ENCODE measurements around the gene NPHS1. TPM values are rescaled to one million over a fixed set of nuclear protein-coding genes. Genes with fewer than 3 reads are reported as not detected.
"Not testable (repeated sequence)": the region's sequence is repeated elsewhere in the genome, so short reads cannot be mapped to it uniquely, and the experiment has no call there.

The NPHS1 gene
- total and polyA plus RNA-seq, 7 donors: under 0.01 to 0.35 TPM; not detected in 5

DNA sequence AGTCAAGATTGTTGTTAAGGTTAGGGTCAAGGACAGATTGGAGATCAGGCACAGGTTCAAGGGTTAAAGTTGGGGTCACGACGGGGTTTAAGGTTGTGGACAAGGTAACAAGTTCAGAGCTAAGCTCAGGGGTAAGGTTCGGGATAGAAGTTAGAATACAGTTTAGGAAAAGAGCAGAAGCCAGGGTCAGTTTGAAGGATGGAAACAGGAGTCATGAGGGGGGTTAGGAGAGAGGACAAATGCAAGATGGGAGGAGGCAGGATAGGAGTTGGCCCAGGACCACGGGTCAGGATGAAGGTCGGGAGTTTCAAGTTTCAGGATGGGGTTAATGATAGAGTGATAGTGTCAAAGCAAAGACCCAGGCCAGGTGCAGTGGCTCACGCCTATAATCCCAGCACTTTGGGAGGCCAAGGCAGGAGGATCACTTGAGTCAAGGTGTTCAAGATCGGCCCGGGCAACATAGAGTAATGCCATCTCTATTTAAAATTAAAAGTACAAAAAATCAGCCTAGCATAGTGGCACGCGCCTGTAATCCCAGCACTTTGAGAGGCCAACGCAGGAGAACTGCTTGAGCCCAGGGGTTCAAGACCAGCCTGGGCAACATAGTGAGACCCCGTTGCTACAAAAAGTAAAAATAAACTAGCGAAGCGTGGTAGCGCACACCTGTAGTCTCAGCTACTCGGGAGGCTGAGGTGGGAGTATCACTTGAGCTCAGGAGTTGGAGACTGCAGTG lies 7.7 kb downstream of the NPHS1 start:
- no peak overlapping the region for H3K27ac ChIP-seq
- H3K36me3 ChIP-seq: no peaks in the 10 kb centered on the region
- WGBS, 2 donors: 42 to 56% methylated on average over 16 of the region's 16 CpGs
- no peaks in the 10 kb centered on the region for H3K9me3 ChIP-seq
- no peak for DNase-seq
- H3K4me3 ChIP-seq: no peak overlapping the region
- intact Hi-C loops (cut with DNase I): no loop called here
- H3K27me3 ChIP-seq: peaks cover 30 to 75% (median 71%) of the 10 kb centered on the region in 3 donors
- TF ChIP-seq EP300 (IDR thresholded peaks at IDR 0.05) (no peak), POLR2AphosphoS5 (IDR thresholded peaks at IDR 0.05) (no peak), POLR2A (IDR thresholded peaks at IDR 0.05) (no peak)
- TF ChIP-seq, protein P1, sequence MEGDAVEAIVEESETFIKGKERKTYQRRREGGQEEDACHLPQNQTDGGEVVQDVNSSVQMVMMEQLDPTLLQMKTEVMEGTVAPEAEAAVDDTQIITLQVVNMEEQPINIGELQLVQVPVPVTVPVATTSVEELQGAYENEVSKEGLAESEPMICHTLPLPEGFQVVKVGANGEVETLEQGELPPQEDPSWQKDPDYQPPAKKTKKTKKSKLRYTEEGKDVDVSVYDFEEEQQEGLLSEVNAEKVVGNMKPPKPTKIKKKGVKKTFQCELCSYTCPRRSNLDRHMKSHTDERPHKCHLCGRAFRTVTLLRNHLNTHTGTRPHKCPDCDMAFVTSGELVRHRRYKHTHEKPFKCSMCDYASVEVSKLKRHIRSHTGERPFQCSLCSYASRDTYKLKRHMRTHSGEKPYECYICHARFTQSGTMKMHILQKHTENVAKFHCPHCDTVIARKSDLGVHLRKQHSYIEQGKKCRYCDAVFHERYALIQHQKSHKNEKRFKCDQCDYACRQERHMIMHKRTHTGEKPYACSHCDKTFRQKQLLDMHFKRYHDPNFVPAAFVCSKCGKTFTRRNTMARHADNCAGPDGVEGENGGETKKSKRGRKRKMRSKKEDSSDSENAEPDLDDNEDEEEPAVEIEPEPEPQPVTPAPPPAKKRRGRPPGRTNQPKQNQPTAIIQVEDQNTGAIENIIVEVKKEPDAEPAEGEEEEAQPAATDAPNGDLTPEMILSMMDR (IDR thresholded peaks at IDR 0.05): no peak
- peaks cover 0 to 20% (median 15%) of the 10 kb centered on the region in 4 donors for H3K4me1 ChIP-seq

DNA sequence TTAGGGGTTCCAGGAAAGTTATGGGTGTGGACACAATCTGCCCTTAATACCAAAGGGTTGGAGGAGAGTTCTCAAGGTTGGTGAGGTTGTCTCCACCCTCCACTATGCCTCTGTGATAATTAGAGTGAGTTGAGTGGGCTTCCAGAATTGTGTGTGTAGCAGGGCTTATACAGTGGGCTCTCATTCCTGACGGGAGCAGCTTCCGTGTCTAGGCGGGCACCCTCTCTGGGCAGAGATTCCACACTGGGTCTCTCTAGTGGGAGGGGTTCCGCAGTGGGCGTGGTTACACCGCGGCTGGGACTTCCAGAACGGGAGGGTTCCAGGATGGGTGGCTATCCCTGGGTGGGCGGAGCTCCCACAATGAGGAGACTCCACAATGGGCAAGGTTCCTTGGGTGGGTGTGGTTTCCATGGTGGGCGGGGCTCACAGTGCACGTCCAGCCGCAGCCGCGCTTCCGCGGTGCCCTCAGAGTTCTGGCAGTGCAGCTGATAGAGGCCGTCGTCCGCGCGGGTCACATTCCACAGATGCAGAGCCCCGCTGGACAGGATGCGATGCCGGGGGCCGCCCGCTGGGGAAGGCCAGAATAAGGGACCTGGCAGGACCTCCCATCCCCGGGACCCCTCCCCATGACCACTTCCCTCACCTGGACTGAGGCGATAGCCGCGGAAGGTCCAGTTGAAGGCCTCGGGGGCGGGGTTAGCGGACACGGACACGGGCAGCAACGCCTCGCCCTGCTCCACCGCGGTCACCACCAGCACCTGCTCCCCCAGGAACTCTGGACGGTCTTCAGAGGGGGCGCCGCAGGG lies 8.4 kb downstream of the NPHS1 start:
- H3K27ac ChIP-seq: no peak overlapping the region
- peaks cover 0 to 4% (median 0%) of the 10 kb centered on the region in 4 donors for H3K9me3 ChIP-seq
- 6 to 10% methylated on average over 42 of the region's 42 CpGs for WGBS, 2 donors
- intact Hi-C loops (cut with DNase I): no loop called here
- no peak for TF ChIP-seq EP300 (IDR thresholded peaks at IDR 0.05)
- TF ChIP-seq POLR2A (IDR thresholded peaks at IDR 0.05): no peak
- TF ChIP-seq, protein P1 (IDR thresholded peaks at IDR 0.05): no peak
- no peak for TF ChIP-seq POLR2AphosphoS5 (IDR thresholded peaks at IDR 0.05)
- no peak overlapping the region for H3K4me3 ChIP-seq
- peaks cover 30 to 68% (median 63%) of the 10 kb centered on the region in 3 donors for H3K27me3 ChIP-seq
- peaks cover 0 to 20% (median 15%) of the 10 kb centered on the region in 4 donors for H3K4me1 ChIP-seq
- no peak for DNase-seq
- no peaks in the 10 kb centered on the region for H3K36me3 ChIP-seq

DNA sequence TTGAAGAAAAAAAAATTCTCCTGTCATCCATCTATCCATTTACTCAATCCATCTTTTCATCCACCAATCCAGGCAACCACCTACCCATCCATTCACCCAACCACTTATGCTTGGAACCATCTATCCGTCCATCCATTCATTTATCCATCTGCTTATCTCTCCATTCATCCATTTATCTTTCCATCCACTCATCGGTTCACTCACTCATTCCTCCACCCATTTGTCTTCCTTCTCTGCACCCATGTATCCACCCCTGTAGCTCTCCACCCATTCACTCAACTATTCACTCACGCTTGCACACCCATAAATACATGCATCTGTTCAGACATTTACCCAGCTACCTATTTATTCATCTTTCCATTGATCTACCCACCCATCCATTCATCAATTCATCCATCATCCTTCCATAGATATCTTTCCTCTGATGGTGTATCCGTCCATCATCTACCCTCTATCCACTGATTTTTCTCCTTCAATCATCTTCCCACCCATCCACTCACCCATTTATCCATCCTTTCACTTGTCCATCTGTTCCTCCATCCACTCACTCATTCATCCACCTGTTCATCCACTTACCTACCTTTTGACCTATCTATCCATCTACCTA lies 9.5 kb downstream of the NPHS1 start:
- peaks cover 0 to 6% (median 2%) of the 10 kb centered on the region in 4 donors for H3K9me3 ChIP-seq
- intact Hi-C loops (cut with DNase I): no loop called here
- peaks cover 30 to 57% (median 52%) of the 10 kb centered on the region in 3 donors for H3K27me3 ChIP-seq
- H3K4me1 ChIP-seq: peaks cover 0 to 20% (median 15%) of the 10 kb centered on the region in 4 donors
- H3K4me3 ChIP-seq: no peak overlapping the region
- WGBS, 2 donors: 86 to 88% methylated on average over 4 of the region's 4 CpGs
- TF ChIP-seq EP300 (IDR thresholded peaks at IDR 0.05): no peak
- TF ChIP-seq, protein P1 (IDR thresholded peaks at IDR 0.05): no peak
- no peak for TF ChIP-seq POLR2AphosphoS5 (IDR thresholded peaks at IDR 0.05)
- TF ChIP-seq POLR2A (IDR thresholded peaks at IDR 0.05): no peak
- no peaks in the 10 kb centered on the region for H3K36me3 ChIP-seq
- DNase-seq: no peak
- no peak overlapping the region for H3K27ac ChIP-seq

DNA sequence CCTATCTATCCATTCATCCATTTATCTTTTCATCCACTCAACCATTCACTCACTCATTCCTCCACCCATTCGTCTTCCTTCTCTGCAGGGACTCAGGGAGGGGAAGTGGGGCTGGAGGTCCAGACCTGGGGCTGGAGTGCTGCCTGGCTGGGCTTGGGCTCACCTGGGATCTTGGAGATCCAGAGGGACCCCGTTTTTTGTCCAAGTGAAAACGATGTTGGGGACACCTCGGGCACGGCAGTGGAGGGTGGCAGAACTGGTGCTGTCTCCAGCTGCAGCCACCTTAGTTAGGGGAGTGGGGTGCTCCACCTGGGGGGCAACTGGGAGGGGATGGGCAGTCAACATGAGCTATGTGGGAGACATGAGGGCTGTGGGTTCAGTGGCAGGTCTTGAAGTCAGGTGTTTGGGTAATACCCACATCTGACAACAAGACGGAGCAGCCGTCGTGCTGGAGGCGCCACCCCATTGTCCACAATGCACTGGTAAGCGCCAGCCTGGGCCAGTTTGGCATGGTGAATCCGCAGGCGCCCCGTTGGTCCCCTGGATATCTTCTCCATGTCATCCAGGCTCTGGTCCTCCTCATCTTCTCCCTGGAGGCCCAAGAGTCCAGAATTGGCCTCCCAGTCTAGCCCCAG lies 10.2 kb downstream of the NPHS1 start:
- no peak overlapping the region for H3K27ac ChIP-seq
- no peaks in the 10 kb centered on the region for H3K36me3 ChIP-seq
- H3K9me3 ChIP-seq: peaks cover 0 to 6% (median 2%) of the 10 kb centered on the region in 4 donors
- intact Hi-C loops (cut with DNase I): no loop called here
- WGBS, 2 donors: 86 to 87% methylated on average over 13 of the region's 13 CpGs
- H3K27me3 ChIP-seq: peaks cover 28 to 51% (median 47%) of the 10 kb centered on the region in 3 donors
- no peak for TF ChIP-seq POLR2AphosphoS5 (IDR thresholded peaks at IDR 0.05)
- no peak for TF ChIP-seq POLR2A (IDR thresholded peaks at IDR 0.05)
- no peak for TF ChIP-seq EP300 (IDR thresholded peaks at IDR 0.05)
- TF ChIP-seq, protein P1 (IDR thresholded peaks at IDR 0.05): no peak
- no peak overlapping the region for H3K4me3 ChIP-seq
- H3K4me1 ChIP-seq: peaks cover 0 to 20% (median 15%) of the 10 kb centered on the region in 4 donors
- DNase-seq: no peak

DNA sequence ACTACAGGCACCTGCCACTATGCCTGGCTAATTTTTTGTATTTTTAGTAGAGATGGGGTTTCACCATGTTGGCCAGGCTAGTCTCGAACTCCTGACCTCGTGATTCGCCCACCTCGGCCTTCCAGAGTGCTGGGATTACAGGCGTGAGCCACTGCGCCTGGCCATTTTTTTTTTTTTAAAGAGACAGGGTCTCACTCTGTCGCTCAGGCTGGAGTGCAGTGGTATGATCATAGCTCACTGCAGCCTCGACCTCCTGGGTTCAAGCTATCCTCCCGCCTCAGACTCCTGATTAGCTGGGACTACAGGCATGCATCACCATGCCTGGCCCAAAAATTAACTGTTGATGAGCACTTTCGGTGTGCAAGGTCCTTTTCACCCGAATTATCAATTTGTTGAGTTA lies 16.2 kb downstream of the NPHS1 start:
- H3K4me3 ChIP-seq; H3K27ac ChIP-seq; H3K4me1 ChIP-seq; DNase-seq; H3K9me3 ChIP-seq; H3K36me3 ChIP-seq; intact Hi-C loops (cut with DNase I): not testable (repeated sequence)
- WGBS, 2 donors: 40 to 61% methylated on average over 11 of the region's 11 CpGs
- peaks cover 0 to 34% (median 0%) of the 10 kb centered on the region in 3 donors for H3K27me3 ChIP-seq

Data from sigmoid colon (tissue), 7 donors.